Cardiac atrium fibroblast (primary cell): ENCODE results near the gene PKIG. TPM values are rescaled to one million over a fixed set of nuclear protein-coding genes. Genes with fewer than 3 reads are reported as not detected.

Experiments
- total RNA-seq: library from RNA; depleted of rRNA; stranded (reverse); fragments of >200 nt; gene quantifications from 2 replicates; pipeline ENCODE4 v1.2.3, GENCODE V29; 2015

PKIG gene
- total RNA-seq, result 72.0 and 74.2 TPM in 2 replicates

GRCh38 chr20:44582311-44583025 lies at the start of gene PKIG:
TSS of gene PKIG (plus strand) at chr20:44582579. CDS start at chr20:44614557, 31,978 bp downstream.

GRCh38 chr20:44651684-44652423 lies 69.5 kb downstream of the PKIG start, which contains the start of gene ADA:
TSS of gene ADA (minus strand) at chr20:44651699. CDS start at chr20:44651607, 92 bp downstream.

Other genes with a start within 250 kb of the PKIG start
- not detected in 2 replicates for gene R3HDML, start 245.5 kb upstream of the PKIG start, total RNA-seq
- not detected in 2 replicates for gene HNF4A, start 226.9 kb upstream of the PKIG start, total RNA-seq
- 8.3 and 9.6 TPM in 2 replicates for gene TTPAL, start 106.7 kb upstream of the PKIG start, total RNA-seq
- gene SERINC3, start 60.5 kb upstream of the PKIG start, total RNA-seq, result 70.6 and 82.7 TPM in 2 replicates
- gene ADA, start 69.1 kb downstream of the PKIG start, total RNA-seq, result 15.6 and 22.0 TPM in 2 replicates
- gene CCN5, start 132.8 kb downstream of the PKIG start, total RNA-seq, result 4.1 and 5.8 TPM in 2 replicates
- gene KCNK15, start 163.3 kb downstream of the PKIG start, total RNA-seq, result 0.18 and 1.1 TPM in 2 replicates
- gene RIMS4, start 228.0 kb downstream of the PKIG start, total RNA-seq, result not detected in 2 replicates